ENCODE data around the gene CTPS2.

CTPS2 gene

GRCh38 chrX:16705370-16705769, 7.1 kb downstream of the CTPS2 start:
- Mint-ChIP-seq H3K27ac (peak overlapping the region; percentile 74), H3K4me1 (peaks cover 6% of the 10 kb centered on the region), H3K9me3 (no peaks in the 10 kb centered on the region), H3K4me3 (no peak overlapping the region), H3K36me3 (ENCODE audit: low read depth) (peaks cover 76% of the 10 kb centered on the region), H3K27me3 (ENCODE audit: low read depth, poor library complexity) (no peaks in the 10 kb centered on the region)
- DNase-seq, result no peak
- no peak for TF ChIP-seq CTCF (IDR thresholded peaks at IDR 0.05)

- no peak for DNase-seq
- no peaks in the 10 kb centered on the region for H3K27me3 Mint-ChIP-seq (ENCODE audit: low read depth, poor library complexity)
- no peaks in the 10 kb centered on the region for H3K4me1 Mint-ChIP-seq
- no peak for TF ChIP-seq CTCF (IDR thresholded peaks at IDR 0.05)
- H3K9me3 Mint-ChIP-seq, result no peaks in the 10 kb centered on the region
- H3K4me3 Mint-ChIP-seq, result no peak overlapping the region
- H3K27ac Mint-ChIP-seq, result no peak overlapping the region
- H3K36me3 Mint-ChIP-seq (ENCODE audit: low read depth), result peaks cover 75% of the 10 kb centered on the region
Measured at GRCh38 chrX:16702700-16703599, 9.5 kb downstream of the CTPS2 start.

DNA sequence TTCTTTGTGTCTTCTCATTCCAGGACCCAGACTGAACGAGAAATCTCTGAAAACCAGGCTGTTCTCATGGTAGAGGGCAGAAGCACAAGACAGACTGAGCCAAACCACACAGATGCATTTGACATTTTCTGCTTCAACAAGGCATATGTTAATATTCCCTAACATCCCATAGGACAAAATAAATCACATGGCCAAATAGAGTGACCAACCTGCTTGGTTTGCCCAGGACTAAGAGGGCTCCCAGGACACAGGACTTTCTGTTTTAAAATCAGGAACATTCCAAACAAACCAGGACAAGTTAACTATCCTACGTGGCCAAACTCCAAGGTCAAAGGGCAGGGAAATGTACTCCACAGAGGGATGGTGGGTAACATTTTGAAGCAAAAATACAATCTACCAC, 11.7 kb downstream of the CTPS2 start:
- peaks cover 83% of the 10 kb centered on the region for H3K36me3 Mint-ChIP-seq (ENCODE audit: low read depth)
- TF ChIP-seq CTCF (IDR thresholded peaks at IDR 0.05), result no peak
- H3K9me3 Mint-ChIP-seq, result no peaks in the 10 kb centered on the region
- no peaks in the 10 kb centered on the region for H3K4me1 Mint-ChIP-seq
- H3K4me3 Mint-ChIP-seq, result no peak overlapping the region
- H3K27ac Mint-ChIP-seq, result peak overlapping the region; percentile 54
- no peaks in the 10 kb centered on the region for H3K27me3 Mint-ChIP-seq (ENCODE audit: low read depth, poor library complexity)
- no peak for DNase-seq

- Mint-ChIP-seq H3K27me3 (ENCODE audit: low read depth, poor library complexity) (no peaks in the 10 kb centered on the region), H3K4me1 (no peaks in the 10 kb centered on the region), H3K4me3 (no peak overlapping the region), H3K36me3 (ENCODE audit: low read depth) (peaks cover 80% of the 10 kb centered on the region), H3K9me3 (no peaks in the 10 kb centered on the region), H3K27ac (no peak overlapping the region)
- TF ChIP-seq CTCF (IDR thresholded peaks at IDR 0.05), result no peak
- DNase-seq, result no peak
Measured at GRCh38 chrX:16699389-16699788, 13.1 kb downstream of the CTPS2 start.

GRCh38 chrX:16696956-16697355, 15.5 kb downstream of the CTPS2 start:
- Mint-ChIP-seq H3K4me3 (no peak overlapping the region), H3K36me3 (ENCODE audit: low read depth) (peaks cover 76% of the 10 kb centered on the region), H3K27me3 (ENCODE audit: low read depth, poor library complexity) (no peaks in the 10 kb centered on the region), H3K27ac (no peak overlapping the region), H3K9me3 (no peaks in the 10 kb centered on the region), H3K4me1 (no peaks in the 10 kb centered on the region)
- TF ChIP-seq CTCF (IDR thresholded peaks at IDR 0.05), result no peak
- DNase-seq, result no peak

Measured in nephron progenitor cell (in vitro differentiated cells).